ENCODE results near the gene PI16. TPM values are rescaled to one million over a fixed set of nuclear protein-coding genes. Genes with fewer than 3 reads are reported as not detected.

Gene PI16
- total and polyA plus RNA-seq, 8 donors = 0.23 to 7.3 (median 1.7) TPM

GRCh38 chr6:36933102-36933501, 21.4 kb upstream of the PI16 start:
- Histone ChIP-seq H3K4me3 (no peak overlapping the region), H3K27ac (no peak overlapping the region), H3K27me3 (no peaks in the 10 kb centered on the region), H3K36me3 (no peaks in the 10 kb centered on the region), H3K4me1 (no peaks in the 10 kb centered on the region), H3K9me3 (no peaks in the 10 kb centered on the region)
- intact Hi-C loops (cut with DNase I) = no loop called here
- 80 to 90% methylated on average over 2 of the region's 2 CpGs for WGBS, 2 donors
- ATAC-seq = no peak
- TF ChIP-seq CTCF (IDR thresholded peaks at IDR 0.05) = no peak
- no peak for FAIRE-seq
- no peak for DNase-seq

- WGBS, 2 donors = 80 to 95% methylated on average over 4 of the region's 4 CpGs
- ATAC-seq = no peak
Measured at GRCh38 chr6:36933519-36933918, 21.0 kb upstream of the PI16 start.

GRCh38 chr6:36934901-36935300, 19.6 kb upstream of the PI16 start:
- WGBS, 2 donors = 82 to 90% methylated on average over 7 of the region's 7 CpGs
- no peak overlapping the region for H3K27ac ChIP-seq
- no peaks in the 10 kb centered on the region for H3K9me3 ChIP-seq
- H3K27me3 ChIP-seq = no peaks in the 10 kb centered on the region
- no peak for TF ChIP-seq CTCF (IDR thresholded peaks at IDR 0.05)
- no peak overlapping the region for H3K4me3 ChIP-seq
- no peaks in the 10 kb centered on the region for H3K36me3 ChIP-seq
- intact Hi-C loops (cut with DNase I) = no loop called here
- no peaks in the 10 kb centered on the region for H3K4me1 ChIP-seq
- ATAC-seq (no peak), DNase-seq (no peak), FAIRE-seq (no peak)

More at GRCh38 chr6:36933519-36933918, 21.0 kb upstream of the PI16 start:
- H3K36me3 ChIP-seq = no peaks in the 10 kb centered on the region
- DNase-seq (no peak), FAIRE-seq (no peak)
- no peak overlapping the region for H3K4me3 ChIP-seq
- no peaks in the 10 kb centered on the region for H3K9me3 ChIP-seq
- H3K4me1 ChIP-seq = no peaks in the 10 kb centered on the region
- TF ChIP-seq CTCF (IDR thresholded peaks at IDR 0.05) = no peak
- intact Hi-C loops (cut with DNase I) = no loop called here
- H3K27ac ChIP-seq = no peak overlapping the region
- no peaks in the 10 kb centered on the region for H3K27me3 ChIP-seq

GRCh38 chr6:36936824-36937223, 17.7 kb upstream of the PI16 start:
- H3K4me3 ChIP-seq = no peak overlapping the region
- no peak for FAIRE-seq
- no peak for ATAC-seq
- no peak for DNase-seq
- no peaks in the 10 kb centered on the region for H3K4me1 ChIP-seq
- TF ChIP-seq CTCF (IDR thresholded peaks at IDR 0.05) = no peak
- H3K36me3 ChIP-seq = no peaks in the 10 kb centered on the region
- no peaks in the 10 kb centered on the region for H3K9me3 ChIP-seq
- H3K27me3 ChIP-seq = no peaks in the 10 kb centered on the region
- H3K27ac ChIP-seq = no peak overlapping the region
- intact Hi-C loops (cut with DNase I) = no loop called here
- WGBS, 2 donors = 88 to 95% methylated on average over 5 of the region's 5 CpGs

- no peak for ATAC-seq
- no peak for DNase-seq
- Histone ChIP-seq H3K4me3 (no peak overlapping the region), H3K27ac (no peak overlapping the region), H3K36me3 (no peaks in the 10 kb centered on the region), H3K9me3 (no peaks in the 10 kb centered on the region), H3K4me1 (no peaks in the 10 kb centered on the region), H3K27me3 (no peaks in the 10 kb centered on the region)
- TF ChIP-seq CTCF (IDR thresholded peaks at IDR 0.05) = no peak
- intact Hi-C loops (cut with DNase I) = no loop called here
- 88 to 89% methylated on average over 6 of the region's 6 CpGs for WGBS, 2 donors
- no peak for FAIRE-seq
Measured at GRCh38 chr6:36937896-36938295, 16.6 kb upstream of the PI16 start.
